ENCODE data around the gene BCR.
"Not testable (repeated sequence)": the region's sequence is repeated elsewhere in the genome, so short reads cannot be mapped to it uniquely, and the experiment has no call there.

The BCR gene

DNA sequence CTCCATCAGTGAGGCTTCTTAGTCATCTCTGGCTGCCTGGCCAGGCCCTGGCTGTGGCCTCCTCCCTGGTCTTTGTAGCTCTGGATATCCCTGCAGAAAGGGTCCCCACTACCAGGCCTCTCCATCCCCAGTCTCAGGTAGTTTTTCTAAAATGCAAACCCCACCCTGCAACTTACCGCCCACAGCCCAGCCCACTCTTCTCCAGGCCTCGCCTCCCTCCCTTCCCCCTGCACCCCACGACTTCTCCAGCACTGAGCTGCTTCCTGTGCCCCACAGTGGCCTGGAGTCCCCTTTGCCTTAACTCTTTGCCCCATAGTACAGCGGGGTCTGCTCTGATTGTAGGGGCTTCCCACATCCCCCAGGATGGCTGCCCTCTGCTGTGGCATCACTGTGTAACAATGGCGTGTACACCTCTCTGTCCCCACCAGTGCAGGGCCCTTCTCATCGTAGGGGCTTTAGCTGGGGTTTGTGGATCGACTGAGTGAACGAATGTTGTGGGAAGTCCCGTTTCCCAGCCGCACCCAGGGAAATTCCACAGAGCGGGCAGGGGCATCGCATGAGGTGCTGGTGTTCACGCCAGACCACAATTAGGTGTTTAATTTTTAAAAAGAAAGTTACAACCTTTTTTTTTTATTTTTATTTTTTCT is 111.6 kb downstream of the BCR start:
- DNase-seq: no peak

DNA sequence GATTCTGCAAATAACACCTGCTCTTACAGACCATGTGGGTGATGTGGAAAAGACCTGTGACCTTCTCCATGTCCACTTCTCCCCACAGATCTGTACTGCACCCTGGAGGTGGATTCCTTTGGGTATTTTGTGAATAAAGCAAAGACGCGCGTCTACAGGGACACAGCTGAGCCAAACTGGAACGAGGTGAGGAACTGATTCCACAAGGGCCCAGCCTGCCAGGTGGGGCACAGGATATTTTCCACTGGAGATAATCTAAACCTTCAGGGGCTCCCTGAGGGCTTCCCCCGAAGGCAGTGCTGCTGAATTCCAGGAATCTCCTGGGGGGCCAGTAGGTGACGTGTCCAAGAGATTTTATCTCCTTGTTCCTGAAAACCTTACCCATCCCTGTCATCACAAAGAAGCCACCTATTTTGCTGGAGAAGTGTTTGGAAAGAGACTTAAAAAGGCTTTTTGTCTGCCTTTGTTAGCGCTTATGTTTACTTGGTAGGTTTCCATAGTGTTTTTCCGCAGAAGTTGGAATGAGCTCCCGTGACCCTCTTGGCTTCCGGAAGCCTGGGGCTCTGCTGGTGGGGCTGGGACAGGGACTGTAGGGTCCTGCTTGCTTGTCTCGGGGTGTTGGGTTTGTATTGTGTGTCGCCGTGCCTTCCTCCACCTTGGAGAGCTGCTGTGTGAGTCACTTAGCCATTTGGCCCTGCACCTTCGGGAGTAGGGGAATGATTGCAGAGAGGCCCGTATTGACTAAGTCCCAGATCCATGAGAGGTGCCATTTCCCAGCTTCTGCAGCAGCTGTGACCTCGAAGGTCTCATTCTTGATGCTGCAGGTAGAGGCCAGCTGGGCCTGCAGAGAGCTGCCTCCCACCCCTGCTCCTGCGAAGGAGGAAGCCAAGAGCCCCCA is 112.4 kb downstream of the BCR start:
- DNase-seq: no peak

DNA sequence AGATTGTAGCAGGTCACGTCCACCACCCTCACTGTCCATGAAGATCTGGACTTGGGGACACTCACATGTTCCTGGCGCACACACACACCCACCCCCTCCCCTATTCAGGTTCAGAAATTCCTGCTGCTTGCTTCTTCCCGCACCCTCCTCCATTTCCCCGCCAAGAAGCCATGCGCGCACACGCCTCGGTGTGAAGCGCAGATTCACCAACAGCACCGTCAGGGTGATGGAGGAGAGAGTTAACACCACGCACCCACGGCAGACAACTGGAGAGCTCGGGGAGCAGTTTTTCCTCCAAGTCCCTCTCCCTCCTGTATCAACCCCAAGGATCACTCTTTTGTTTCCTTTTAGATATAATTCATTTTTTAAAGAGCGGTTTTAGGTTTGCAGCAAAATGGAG is 113.4 kb downstream of the BCR start:
- no peak for DNase-seq

DNA sequence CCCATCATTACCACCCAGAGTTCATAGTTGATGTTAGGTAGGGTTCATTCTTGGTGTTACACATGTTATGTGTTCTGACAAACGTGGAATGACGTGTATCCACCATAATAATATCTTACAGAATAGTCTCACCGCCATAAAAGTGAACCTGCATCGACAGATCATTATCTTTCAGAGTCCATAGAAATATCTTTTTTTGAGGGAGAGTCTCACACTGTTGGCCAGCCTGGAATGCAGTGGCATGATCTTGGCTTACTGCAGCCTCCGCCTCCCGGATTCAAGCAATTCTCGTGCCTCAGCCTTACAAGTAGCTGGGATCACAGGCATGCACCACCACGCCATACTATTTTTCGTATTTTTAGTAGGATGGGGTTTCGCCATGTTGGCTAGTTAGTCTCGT is 113.9 kb downstream of the BCR start:
- no peak for DNase-seq

DNA sequence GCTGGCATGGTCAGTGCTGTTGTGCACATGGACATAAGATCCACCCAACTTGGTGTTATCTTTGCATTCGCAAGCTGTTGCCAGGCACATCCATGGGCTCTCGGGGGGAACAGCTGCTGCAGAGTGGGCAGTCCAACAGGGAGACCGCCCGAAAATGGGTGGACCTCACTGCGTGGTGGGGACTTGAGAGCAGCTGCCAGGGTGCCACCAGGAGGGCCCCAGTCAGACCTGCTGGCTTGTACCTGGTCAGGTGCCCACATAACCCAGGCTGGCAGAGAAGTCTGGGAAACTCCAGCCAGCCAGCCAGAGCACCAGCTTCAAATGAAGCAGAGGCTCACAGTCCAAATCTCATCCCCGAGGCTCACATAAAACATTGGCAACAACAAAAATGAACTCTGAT is 120.2 kb downstream of the BCR start:
- DNase-seq: no peak

DNA sequence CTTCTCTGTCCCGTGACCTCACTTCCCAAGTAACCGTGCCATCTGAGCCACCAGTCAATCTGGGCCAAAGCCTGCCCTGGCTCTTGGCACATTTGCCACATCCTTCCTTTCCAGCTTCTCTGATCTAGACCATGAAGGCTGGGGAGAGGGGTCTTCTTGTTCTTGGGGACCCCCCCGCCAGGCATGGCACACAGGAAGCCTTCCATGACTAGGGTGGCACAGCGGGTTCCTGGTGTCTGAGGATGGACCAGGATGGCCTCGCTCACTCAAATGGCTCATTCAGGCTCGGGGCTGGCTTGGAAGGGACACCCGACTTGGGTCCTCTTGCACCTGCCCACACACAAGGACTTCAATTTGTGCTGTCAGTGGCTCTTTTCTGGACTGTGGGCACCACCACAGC is 121.3 kb downstream of the BCR start:
- no peak for DNase-seq

DNA sequence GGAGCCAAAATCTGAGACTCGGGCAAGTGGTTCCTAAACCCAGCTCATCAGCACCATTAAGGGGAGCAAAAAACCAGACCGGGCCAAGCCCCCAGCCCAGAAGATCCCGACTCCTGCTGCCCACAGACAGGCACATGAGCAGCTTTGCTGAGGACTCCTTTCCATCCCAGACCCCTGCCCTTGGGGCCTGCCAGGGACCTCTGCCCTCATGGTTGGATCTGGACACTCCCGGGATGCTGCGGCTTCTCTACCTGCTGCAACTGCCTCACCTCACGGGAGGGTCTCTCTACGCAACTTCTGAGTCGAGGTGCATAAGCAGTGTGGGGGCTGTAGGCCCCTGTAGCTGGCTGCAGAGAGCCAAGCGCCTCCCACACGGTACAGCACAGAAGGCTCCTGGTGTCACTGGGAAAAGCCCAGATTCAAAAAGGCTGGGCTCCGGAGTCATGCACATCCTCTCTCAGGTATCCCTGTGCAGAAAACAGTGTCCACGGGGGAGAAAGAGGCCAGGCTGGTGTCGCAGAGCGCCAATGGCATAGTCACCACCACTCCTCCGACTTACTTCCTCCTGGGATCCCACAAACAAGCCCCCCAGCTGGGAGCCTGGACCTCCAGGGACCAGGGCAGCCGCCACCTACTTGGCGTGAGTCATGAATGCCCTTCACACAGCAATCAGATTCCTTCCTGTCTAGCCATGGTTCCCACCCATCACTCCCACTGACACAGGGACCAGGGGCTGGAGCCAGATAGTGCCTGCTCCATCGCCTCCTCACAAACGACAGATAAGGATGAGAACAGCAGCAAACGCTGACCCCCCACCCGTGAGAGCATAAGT is 122.1 kb downstream of the BCR start:
- no peak for DNase-seq

DNA sequence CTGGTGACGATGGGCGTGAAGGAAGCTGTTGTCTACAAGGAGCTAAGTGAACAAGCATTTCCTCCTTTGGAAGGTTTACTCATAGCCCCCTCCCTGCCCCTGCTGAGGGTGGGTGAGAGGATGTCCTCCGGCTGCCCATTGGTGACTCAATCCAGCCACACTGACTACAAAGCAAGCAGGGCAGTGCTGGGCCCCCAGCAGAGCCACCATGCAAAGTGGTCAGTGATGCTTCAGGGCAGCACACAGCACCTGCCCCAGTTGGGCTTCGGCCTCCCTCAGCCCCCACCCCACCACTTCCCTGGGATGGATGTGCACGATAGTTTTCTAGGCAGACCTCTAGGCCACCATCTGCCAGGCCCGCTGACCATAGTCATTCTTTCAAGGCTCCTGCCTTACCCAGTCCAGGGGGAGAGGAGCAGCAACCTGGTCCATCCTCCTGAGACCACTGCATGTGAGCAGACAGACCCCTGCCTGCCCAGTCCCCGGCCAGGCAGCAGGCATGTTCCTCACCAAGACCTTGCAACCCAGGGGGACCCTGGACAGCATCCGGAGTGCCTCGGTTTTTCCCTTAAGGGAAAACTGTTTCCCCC is 125.1 kb downstream of the BCR start:
- DNase-seq: no peak

DNA sequence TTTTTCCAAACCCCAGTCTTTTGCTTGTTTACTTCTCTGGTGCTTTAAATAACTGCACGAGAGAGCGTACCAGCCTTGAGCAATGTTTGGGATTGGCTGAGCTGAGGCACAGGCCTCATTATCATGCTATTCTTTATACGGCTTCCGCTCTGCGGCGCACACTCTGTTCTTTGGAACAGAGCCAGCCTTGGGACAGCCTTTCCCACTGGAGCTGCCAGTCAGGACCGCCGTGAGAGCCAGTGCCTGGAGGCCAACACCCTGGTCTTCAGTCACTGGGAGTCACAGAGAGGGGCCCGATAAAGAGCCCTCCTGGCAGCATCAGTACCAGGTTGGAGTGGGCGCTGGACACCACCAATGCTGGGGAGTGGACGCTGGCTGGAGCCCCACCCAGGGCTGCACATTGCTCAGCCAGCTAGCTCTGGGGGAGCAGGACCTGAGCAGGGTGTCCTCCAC is 125.6 kb downstream of the BCR start:
- no peak for DNase-seq

DNA sequence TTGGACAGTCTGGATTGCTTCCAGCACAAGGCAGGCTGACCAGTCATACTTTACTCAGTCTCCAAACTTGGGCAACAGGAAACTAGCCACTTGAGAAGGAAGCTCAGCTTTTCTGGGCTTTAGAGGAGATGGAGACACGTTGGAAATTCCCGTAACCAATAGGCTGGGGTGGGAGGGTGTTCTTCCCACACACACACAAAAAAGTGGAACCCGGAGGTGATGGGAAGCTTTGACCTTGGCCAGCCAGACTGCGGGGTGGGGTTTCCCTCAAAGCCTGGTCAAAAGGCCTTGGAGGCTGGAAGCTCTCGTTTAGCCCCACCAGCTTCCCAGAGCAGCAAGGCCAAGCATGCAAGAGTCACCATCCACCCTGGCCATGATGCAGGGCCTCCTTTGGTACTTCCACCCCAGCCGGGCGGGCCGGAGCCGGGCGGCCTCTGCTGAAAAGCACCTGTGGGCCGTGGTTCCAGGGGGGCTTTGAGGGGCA is 126.2 kb downstream of the BCR start:
- no peak for DNase-seq

DNA sequence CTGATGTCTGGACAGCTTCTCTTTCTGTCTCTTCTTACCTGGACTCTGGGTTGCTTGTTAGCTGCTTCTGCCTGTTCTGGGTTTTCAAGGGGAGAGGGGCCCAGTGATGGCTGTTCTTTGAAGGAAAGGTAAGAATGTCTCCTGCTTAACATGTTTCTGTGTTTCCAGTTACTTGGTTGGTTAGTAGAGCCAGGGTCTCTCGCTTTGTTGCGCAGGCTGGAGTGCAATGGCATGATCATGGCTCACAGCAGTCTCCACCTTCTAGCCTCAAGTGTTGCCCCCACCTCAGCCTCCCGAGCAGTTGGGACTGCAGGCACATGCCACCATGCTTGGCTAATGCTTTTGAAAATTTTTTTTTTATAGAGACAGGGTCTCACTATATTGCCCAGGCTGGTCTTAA is 126.6 kb downstream of the BCR start:
- DNase-seq: no peak

DNA sequence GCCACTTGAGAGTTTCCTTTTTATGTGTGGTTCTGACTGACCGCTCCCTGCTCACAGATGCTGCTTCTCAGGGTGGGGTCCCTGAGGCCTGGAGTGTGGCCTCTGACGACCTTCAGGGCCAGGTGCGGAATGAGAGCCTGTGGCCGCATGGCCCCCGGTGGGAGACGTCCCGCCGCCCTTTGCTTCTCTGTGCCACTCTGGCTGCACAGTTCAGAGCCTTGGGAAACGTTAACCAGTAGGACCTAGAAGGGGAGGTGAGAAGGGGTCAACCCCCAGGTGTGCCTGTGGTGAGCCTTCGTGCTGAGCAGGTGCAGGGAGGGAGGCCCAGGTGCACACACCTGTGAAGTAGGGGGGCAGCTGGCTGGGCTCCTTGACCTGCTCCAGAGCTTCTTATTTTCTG is 127.2 kb downstream of the BCR start:
- DNase-seq: not testable (repeated sequence)

DNA sequence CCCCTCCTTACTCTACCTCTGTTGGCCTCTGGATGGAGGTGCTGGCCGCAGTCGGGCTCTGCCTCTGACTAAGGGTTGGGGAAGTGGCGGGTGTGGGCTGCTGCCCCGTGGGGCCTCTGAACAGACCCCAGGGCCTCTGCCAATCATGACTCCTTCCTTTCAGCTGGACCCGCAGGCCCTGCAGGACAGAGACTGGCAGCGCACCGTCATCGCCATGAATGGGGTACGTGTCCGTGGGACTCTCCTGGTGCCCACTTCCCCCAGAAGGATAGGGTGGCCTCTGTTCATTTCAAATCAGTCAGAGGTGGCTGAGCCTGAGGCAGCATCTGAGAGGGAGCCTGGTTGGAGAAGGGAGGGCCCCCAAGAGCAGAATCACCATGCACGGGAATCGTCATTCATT is 129.0 kb downstream of the BCR start:
- not testable (repeated sequence) for DNase-seq

DNA sequence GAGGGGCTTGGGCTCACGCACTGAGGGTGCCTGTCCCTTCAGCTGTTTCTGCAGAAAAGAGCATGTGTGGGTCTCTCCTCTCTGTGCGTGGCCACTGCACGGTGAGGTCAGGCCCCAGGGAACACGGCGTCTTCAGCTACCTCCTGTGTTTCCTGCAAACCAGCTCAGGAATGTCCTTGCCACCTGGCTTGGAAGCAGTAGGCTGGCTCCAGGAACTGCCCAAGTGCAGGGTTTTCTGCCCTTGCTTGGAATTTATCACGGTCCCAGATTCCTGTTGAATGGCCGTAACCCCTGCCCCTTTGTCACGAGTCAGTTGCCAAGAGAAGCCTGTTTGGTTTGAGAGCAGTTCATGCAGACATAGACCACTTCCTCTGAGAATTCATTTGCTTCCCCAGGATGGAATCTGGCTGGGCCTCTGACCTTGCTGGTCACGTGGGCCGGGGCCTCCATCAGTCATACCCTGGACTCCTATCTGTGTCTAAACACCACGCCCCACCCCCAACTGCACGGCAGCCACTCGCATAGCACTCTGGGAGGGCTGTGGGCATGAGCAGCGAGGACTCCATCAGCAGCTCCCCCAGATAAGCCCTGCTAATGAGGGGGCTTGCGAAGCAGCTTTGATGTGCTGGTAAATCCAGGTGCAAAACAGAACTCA is 130.3 kb downstream of the BCR start:
- not testable (repeated sequence) for DNase-seq

DNA sequence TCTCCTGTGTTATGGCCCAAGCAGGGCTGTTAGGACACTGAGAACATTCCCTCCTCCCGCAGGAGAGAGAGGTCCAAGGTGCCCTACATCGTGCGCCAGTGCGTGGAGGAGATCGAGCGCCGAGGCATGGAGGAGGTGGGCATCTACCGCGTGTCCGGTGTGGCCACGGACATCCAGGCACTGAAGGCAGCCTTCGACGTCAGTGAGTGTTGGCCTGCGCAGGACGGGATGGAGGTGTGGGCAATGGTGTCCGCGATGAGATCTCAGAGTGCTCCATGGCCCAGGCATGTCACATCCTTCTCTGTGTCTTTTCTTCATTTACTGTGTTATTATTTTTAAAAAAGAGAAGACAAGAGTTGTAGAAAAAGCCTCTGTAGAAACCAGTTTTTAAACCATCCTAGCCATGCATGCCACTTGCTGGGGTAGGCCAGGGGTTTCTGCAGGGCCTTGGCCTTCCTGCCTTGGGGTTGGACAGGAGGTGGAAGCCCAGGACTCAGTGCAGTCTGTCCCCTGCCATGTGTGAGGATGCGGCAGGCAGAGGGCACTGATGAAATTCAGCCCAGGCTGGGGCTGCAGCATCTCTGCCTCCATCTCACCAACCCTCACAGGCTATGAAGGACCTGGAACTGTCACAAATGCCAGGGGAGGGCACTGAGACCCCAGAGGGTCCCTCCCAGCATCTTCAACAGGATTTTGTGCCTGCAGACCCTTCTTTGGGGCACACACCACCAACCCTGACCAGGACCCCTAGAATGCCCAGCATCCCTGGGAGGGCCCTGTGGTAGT is 131.5 kb downstream of the BCR start:
- not testable (repeated sequence) for DNase-seq

DNA sequence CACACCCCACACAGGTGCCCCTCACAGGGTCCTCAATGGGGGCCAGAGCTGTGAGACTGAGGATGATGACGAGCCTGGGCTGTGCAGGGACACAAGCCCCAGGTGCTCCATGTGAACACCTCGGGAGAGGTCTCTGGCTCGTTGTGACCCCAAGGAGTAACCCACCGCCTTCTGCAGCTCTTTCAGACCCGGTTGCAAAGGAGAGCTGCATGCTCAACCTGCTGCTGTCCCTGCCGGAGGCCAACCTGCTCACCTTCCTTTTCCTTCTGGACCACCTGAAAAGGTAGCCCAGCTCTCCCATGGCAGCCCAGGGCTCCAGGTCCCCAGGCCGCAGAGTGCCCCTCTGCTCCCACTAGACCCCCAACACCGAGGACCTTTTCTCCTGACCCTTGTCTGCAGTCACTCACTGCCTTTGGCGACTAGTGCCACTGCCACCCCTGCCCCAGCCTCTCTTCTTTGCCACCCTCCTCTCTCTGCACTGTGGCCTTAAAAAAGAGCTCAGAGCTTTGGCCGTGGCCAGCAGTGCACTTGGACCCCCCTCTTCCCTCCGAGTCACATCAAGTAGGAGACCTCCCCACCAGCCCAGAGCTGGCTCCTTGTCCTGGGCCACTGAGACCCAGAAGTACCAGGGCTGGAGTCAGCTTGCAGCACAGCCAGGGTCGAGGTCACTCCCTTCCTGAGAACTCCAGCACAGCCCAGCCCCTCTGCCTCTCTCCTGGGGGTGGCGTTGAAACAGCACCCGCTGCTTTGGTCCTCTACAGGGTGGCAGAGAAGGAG is 133.7 kb downstream of the BCR start:
- DNase-seq: no peak

DNA sequence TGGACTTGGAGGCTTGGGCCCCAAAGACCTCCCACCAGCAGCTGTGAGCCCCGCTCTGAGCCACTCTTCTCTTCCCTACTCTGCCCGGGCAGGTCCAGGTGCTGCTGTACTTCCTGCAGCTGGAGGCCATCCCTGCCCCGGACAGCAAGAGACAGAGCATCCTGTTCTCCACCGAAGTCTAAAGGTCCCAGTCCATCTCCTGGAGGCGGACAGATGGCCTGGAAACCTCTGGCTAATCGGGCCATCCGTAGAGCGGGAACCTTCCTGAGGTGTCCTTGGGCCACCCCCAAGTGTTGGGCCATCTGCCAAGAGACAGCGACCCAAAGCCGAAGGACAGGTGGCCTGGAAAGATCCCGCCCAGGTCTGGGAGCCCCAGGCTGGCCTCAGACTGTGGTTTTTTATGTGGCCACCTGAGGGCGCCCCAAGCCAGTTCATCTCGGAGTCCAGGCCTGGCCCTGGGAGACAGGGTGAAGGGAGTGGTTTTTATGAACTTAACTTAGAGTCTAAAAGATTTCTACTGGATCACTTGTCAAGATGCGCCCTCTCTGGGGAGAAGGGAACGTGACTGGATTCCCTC is 135.1 kb downstream of the BCR start:
- DNase-seq: peak; percentile 57 to 66

DNA sequence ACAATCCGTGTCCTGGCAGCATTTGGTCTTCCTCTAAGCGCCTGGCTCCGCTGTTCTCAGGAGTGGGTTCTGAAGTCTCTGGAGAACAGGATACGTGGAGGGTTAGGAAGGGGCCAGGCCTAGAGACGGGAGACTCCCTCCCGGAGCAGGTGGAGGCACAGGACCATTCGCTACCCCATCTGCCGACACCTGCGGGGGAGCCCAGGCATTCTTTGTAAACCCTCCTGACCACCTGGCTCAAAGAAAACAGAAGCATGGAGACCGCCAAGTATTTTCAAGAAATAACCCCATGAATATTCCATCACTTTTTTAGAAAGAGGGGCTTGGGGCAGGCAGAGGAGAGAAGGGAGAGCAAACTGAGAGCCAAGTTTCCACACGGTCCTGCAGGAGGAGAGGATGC is 136.3 kb downstream of the BCR start:
- not testable (repeated sequence) for DNase-seq

DNA sequence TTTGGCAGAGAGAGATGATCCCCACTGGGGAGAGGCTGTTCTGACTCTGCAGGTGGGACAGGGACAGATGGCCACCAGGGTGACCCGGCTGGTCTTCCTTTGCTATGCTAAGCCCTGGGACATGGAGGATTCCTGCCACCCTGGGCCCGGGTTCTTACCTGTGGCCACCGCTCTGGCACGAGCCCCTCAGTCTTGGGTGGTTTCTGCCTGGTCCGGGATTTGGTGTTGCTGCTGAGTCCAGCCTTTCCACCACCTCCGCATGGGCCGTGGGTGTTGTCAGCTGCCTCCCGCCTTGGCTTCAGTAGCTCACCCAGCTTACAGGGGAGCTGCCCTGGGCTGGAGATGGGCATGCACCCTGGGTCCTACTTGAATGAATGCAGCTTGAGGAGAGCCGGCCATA is 138.0 kb downstream of the BCR start:
- not testable (repeated sequence) for DNase-seq

DNA sequence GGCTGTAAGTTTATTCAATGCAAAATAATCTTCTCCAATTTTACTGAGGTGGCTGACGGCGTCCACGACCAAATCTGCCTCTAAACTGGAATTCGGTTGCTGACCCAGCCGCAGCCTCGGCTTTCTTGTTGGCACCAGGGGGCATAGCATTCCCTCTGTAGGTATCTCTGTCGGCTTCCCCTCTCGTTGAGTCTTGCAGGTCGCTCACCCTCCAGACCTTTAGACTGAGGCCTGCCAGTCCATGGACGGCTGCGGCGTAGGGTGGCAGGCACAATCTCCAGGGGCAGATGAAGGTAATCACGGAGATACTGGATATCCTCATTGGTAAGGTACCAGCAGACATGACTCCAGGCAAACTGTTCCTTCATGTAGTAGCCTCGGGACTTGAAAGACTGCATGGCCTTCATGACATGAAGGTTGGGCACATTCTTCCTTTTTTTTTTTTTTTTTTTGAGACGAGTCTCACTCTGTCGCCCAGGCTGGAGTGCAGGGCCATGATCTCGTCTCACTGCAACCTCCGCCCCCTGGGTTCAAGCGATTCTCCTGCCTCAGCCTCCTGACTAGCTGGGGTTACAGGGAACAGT is 142.3 kb downstream of the BCR start:
- not testable (repeated sequence) for DNase-seq

Measured in CD4-positive, alpha-beta T cell treated with Interleukin-1 beta for 1 hour (primary cell).